ENCODE data around the gene PRC1.
"Not testable (repeated sequence)": the region's sequence is repeated elsewhere in the genome, so short reads cannot be mapped to it uniquely, and the experiment has no call there.

PRC1 gene

GRCh38 chr15:90931828-90932659, 62.3 kb downstream of the PRC1 start, which contains the start of gene HDDC3:
HDDC3 (minus strand) TSS chr15:90932549; CDS start chr15:90932540, 9 bp downstream.
- peak; percentile 57 for DNase-seq

- DNase-seq: no peak
Observed at GRCh38 chr15:90931575-90931827, 62.8 kb downstream of the PRC1 start.

GRCh38 chr15:90930861-90931574, 63.3 kb downstream of the PRC1 start:
- DNase-seq: no peak

GRCh38 chr15:90929246-90930019, 64.9 kb downstream of the PRC1 start:
- no peak for DNase-seq

- DNase-seq: not testable (repeated sequence)
Observed at GRCh38 chr15:90928106-90928505, 66.2 kb downstream of the PRC1 start.

GRCh38 chr15:90926766-90927165, 67.6 kb downstream of the PRC1 start:
- not testable (repeated sequence) for DNase-seq

- DNase-seq: no peak
Observed at GRCh38 chr15:90924375-90924774, 70.0 kb downstream of the PRC1 start.

GRCh38 chr15:90922712-90923322, 71.5 kb downstream of the PRC1 start:
- DNase-seq: not testable (repeated sequence)

- no peak for DNase-seq
Observed at GRCh38 chr15:90921887-90922286, 72.4 kb downstream of the PRC1 start.

GRCh38 chr15:90918835-90919234, 75.5 kb downstream of the PRC1 start:
- no peak for DNase-seq

GRCh38 chr15:90918034-90918788, 76.1 kb downstream of the PRC1 start:
- DNase-seq: no peak

GRCh38 chr15:90917569-90917968, 76.8 kb downstream of the PRC1 start:
- no peak for DNase-seq

GRCh38 chr15:90916461-90916860, 77.9 kb downstream of the PRC1 start:
- DNase-seq: no peak
